Measurements from ENCODE around the gene GTPBP10.

GTPBP10 gene

GRCh38 chr7:90396420-90396819 is 49.9 kb downstream of the GTPBP10 start:
- no peak for DNase-seq
- no peaks in the 10 kb centered on the region for H3K27me3 ChIP-seq (replicated peaks; ENCODE audit: insufficient read depth, low read length)
- no peak overlapping the region for H3K4me2 ChIP-seq (ENCODE audit: low read depth, low read length)
- TF ChIP-seq EZH2phosphoT487 (IDR thresholded peaks at IDR 0.05; ENCODE audit: low read length) (no peak), EZH2 (optimal IDR thresholded peaks at IDR 0.05; ENCODE audit: low read depth, low read length) (no peak), CTCF (IDR thresholded peaks at IDR 0.05; ENCODE audit: low read length) (no peak)
- H2AFZ ChIP-seq (ENCODE audit: low read length) = no peak overlapping the region
- H4K20me1 ChIP-seq (ENCODE audit: insufficient read depth, low read length) = no peaks in the 10 kb centered on the region
- no peaks in the 10 kb centered on the region for H3F3A ChIP-seq (ENCODE audit: insufficient read depth, low read length)
- no peaks in the 10 kb centered on the region for H3K4me1 ChIP-seq (ENCODE audit: low read length)
- no peaks in the 10 kb centered on the region for H3K9me2 ChIP-seq (replicated peaks; ENCODE audit: insufficient read depth, low read length)
- no peak overlapping the region for H3K4me3 ChIP-seq (ENCODE audit: low read length)
- H3K79me2 ChIP-seq (ENCODE audit: low read length) = no peaks in the 10 kb centered on the region
- no peaks in the 10 kb centered on the region for H3K36me3 ChIP-seq (replicated peaks; ENCODE audit: insufficient read depth, low read length)
- H3K9ac ChIP-seq (ENCODE audit: low read length) = no peak overlapping the region
- no peak overlapping the region for H3K27ac ChIP-seq (ENCODE audit: low read length)
- no peaks in the 10 kb centered on the region for H3K9me3 ChIP-seq (replicated peaks; ENCODE audit: insufficient read depth, low read length)

- Histone ChIP-seq H2AFZ (ENCODE audit: low read length) (no peak overlapping the region), H3K27ac (ENCODE audit: low read length) (no peak overlapping the region), H4K20me1 (ENCODE audit: insufficient read depth, low read length) (no peaks in the 10 kb centered on the region), H3K9me3 (replicated peaks; ENCODE audit: insufficient read depth, low read length) (no peaks in the 10 kb centered on the region), H3K27me3 (replicated peaks; ENCODE audit: insufficient read depth, low read length) (no peaks in the 10 kb centered on the region), H3K4me2 (ENCODE audit: low read depth, low read length) (no peak overlapping the region), H3K4me3 (ENCODE audit: low read length) (no peak overlapping the region), H3K4me1 (ENCODE audit: low read length) (no peaks in the 10 kb centered on the region), H3K79me2 (ENCODE audit: low read length) (no peaks in the 10 kb centered on the region), H3K9me2 (replicated peaks; ENCODE audit: insufficient read depth, low read length) (no peaks in the 10 kb centered on the region), H3K9ac (ENCODE audit: low read length) (no peak overlapping the region), H3F3A (ENCODE audit: insufficient read depth, low read length) (no peaks in the 10 kb centered on the region), H3K36me3 (replicated peaks; ENCODE audit: insufficient read depth, low read length) (no peaks in the 10 kb centered on the region)
- DNase-seq = no peak
- no peak for TF ChIP-seq CTCF (IDR thresholded peaks at IDR 0.05; ENCODE audit: low read length)
- no peak for TF ChIP-seq EZH2 (optimal IDR thresholded peaks at IDR 0.05; ENCODE audit: low read depth, low read length)
- no peak for TF ChIP-seq EZH2phosphoT487 (IDR thresholded peaks at IDR 0.05; ENCODE audit: low read length)
Measured at GRCh38 chr7:90401989-90402388, 55.5 kb downstream of the GTPBP10 start.

GRCh38 chr7:90402785-90403173 is 56.3 kb downstream of the GTPBP10 start:
- H3K36me3 ChIP-seq (replicated peaks; ENCODE audit: insufficient read depth, low read length) = no peaks in the 10 kb centered on the region
- peak overlapping the region; percentile 91 for H2AFZ ChIP-seq (ENCODE audit: low read length)
- no peak for DNase-seq
- no peaks in the 10 kb centered on the region for H3K79me2 ChIP-seq (ENCODE audit: low read length)
- H3K4me3 ChIP-seq (ENCODE audit: low read length) = peak overlapping the region; percentile 80
- no peaks in the 10 kb centered on the region for H3K27me3 ChIP-seq (replicated peaks; ENCODE audit: insufficient read depth, low read length)
- no peaks in the 10 kb centered on the region for H3F3A ChIP-seq (ENCODE audit: insufficient read depth, low read length)
- no peaks in the 10 kb centered on the region for H3K4me1 ChIP-seq (ENCODE audit: low read length)
- H3K4me2 ChIP-seq (ENCODE audit: low read depth, low read length) = peak overlapping the region; percentile 61
- no peaks in the 10 kb centered on the region for H3K9me2 ChIP-seq (replicated peaks; ENCODE audit: insufficient read depth, low read length)
- H4K20me1 ChIP-seq (ENCODE audit: insufficient read depth, low read length) = no peaks in the 10 kb centered on the region
- no peaks in the 10 kb centered on the region for H3K9me3 ChIP-seq (replicated peaks; ENCODE audit: insufficient read depth, low read length)
- TF ChIP-seq CTCF (IDR thresholded peaks at IDR 0.05; ENCODE audit: low read length) = no peak
- no peak for TF ChIP-seq EZH2phosphoT487 (IDR thresholded peaks at IDR 0.05; ENCODE audit: low read length)
- no peak for TF ChIP-seq EZH2 (optimal IDR thresholded peaks at IDR 0.05; ENCODE audit: low read depth, low read length)
- H3K9ac ChIP-seq (ENCODE audit: low read length) = peak overlapping the region; percentile 62
- no peak overlapping the region for H3K27ac ChIP-seq (ENCODE audit: low read length)
